ENCODE measurements around the gene EME2. TPM values are rescaled to one million over a fixed set of nuclear protein-coding genes. Genes with fewer than 3 reads are reported as not detected.

The EME2 gene
- polyA plus RNA-seq, 1 donor, result 5.7 TPM

DNA sequence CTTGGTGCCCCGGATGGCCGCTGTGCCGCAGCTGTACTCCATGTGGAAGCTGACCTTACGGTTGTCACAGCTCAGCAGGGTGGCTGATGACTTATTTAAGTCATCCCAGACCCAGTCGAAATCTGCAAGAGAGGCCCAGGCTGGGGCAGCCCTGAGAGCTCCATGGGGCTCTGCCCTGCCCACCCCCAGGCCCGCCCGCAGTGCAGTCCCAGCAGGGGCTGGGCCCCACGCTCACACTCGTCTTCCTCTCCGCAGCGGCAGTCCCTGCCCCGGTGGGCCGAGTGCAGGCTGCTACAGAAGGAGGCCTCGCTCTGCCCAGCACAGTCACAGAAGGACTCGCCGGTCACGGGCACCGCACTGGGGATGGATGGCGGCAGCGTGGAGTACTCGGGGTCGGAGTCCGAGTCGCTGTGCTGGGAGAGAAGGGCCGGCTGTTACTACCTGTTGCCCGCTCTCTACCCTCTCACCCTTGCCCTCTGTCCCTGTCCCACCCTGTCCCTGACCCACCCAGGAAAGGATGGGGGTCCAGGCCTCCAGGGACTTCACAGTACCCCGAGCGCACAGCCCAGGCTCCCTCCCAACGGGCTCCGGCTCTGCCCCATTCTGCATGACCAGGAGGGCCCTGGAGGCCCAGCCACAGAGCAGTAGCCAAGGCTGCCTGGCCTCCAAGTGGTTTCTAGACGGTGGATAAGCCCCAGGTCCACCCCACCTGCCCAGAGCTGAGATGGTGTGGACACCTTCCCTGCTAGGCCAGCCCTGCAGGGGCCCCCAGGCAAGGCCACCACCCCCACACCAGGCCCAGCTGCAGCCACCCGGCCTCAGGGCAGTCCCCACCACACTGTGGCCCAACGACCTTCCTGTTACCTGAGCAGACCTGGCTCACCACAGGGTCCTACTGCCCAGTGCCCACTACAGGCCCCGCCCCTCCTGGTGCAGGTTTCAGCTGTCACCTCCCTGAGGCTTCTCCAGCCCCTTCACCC is 5.9 kb downstream of the EME2 start:
- DNase-seq (ENCODE audit: low read depth), result no peak

DNA sequence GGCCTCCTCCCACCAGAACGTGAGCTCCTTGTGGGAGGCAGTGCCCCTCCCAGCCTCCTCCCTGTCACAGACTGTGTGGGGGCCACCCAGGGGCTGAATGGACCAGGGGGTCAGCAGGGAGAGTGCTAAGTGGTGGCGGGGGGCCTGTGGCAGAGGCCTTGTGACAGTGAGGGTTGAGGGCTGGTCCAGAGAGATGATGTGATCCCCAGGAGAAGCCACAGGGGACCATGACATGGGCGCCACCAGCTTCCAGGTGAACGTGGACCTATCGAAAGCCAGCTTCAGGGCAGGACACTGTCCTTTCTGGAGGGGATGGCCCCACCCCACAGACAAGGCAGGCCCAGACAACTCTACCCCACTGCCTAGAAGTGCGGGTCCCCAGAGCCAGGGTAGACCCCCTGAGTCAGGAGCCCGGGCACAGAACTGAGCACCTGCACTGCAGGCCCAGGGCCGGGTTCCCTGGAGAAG is 6.7 kb downstream of the EME2 start:
- DNase-seq (ENCODE audit: low read depth), result no peak

DNA sequence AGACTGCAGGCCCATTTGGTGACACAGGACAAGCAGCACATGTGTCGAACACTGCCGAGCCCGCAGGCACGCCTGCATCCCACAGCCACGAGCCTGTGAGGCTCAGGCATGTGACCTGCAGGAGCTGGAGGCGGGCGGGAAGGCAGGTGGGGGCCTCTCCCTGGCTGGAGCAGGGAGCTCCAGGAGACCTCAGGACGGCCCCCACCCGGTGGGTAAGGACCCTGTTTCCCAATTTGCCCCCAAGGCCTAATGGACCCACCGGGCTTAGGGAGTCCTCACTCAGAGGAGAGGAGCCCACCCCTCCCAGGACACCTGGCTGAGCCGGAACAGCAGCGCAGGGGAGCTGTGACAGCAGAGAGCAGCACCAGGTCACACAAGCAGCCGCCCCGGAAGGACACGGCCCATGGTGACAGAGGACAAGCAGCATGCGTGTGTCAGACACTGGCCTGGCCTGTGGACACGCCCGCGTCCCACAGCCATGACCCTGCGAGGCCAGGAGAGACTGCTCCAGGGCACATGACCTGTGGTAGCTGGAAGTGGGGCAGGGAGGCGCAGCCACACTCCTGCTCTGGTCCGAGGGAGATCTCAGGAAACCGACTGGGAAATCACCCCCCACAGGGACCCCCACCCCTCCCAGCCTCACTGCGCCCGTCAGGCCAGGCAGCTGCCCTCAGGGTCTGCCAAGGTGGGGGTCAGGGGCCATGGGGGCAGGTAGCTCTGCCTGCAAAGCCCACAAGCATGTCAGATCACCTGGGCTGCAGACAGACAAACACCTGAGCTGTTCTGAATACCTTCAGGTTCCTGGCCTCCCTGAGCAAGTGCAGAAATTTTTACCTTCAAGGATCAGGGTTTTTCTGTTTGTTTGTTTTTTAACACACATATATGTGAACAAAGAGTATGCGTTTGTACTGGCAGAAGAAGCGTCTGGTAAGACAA is 7.4 kb downstream of the EME2 start:
- DNase-seq (ENCODE audit: low read depth), result no peak

DNA sequence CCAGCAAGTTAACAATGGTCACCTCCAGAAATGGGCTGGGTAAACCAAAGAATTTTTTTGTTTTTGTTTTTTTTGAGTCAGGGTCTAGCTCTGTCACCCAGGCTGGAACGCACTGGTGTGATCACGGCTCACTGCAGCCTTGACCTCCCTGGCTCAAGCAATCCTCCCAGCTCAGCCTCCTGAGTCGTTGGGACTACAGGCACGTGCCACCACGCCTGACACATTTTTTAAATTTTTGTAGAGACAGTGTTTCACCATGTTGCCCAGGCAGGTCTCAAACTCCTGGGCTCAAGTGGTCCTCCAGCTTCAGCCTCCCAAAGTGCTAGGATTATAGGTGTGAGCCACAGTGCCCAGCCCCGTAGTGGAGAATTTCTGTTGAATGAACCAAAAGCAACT is 8.1 kb downstream of the EME2 start:
- DNase-seq (ENCODE audit: low read depth), result no peak

DNA sequence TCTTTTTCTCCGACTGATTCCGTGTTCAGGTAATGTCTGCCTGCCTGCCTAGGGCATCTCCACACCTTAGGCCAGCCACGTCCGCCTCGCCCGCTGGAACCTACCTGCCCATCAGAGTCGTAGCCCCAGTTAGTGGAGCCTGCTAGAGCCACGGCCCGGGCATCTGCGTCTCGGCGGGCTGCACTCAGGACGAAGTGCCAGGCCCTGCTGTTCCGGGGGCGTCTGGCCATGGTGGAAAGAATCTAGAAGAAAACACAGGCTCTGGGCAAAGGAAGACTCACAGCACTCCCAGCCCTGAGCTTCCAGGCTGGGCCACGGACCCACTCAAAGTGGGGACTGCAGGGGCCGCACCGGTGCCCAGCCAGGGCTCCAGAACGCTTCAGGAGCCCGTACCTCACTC is 8.6 kb downstream of the EME2 start:
- no peak for DNase-seq (ENCODE audit: low read depth)

DNA sequence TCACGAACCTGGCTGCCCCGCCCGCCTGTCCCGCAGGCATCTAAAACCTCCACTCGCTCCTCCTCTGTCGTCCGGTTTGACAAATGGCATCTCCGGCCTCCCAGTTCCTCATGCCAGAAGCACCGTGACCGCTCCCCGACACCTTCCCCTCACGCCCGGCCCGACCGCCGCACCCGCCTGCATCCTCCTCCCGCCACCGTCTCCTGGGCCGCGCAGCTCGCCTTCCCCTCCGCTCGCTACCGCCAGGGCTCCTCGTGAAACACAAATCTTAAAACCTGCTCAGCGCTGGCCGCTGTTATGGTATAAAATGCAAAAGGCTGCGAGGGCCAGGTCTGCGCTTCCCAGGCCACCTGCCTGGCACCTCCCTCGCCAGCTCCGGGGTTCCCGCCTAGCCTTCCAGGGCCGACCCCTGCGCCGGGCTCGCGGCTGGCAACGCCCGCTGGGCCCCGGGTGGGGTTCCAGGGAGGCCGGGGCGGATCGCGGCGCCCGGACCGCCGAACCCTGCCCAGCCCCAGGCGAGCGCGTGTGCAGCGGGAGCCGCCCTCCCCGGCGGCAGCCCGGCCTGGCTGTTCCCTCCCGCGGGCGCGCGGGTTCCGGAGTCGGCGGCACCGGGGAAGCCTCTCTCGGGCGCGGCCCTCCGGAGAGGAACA is 9.3 kb downstream of the EME2 start:
- no peak for DNase-seq (ENCODE audit: low read depth)

DNA sequence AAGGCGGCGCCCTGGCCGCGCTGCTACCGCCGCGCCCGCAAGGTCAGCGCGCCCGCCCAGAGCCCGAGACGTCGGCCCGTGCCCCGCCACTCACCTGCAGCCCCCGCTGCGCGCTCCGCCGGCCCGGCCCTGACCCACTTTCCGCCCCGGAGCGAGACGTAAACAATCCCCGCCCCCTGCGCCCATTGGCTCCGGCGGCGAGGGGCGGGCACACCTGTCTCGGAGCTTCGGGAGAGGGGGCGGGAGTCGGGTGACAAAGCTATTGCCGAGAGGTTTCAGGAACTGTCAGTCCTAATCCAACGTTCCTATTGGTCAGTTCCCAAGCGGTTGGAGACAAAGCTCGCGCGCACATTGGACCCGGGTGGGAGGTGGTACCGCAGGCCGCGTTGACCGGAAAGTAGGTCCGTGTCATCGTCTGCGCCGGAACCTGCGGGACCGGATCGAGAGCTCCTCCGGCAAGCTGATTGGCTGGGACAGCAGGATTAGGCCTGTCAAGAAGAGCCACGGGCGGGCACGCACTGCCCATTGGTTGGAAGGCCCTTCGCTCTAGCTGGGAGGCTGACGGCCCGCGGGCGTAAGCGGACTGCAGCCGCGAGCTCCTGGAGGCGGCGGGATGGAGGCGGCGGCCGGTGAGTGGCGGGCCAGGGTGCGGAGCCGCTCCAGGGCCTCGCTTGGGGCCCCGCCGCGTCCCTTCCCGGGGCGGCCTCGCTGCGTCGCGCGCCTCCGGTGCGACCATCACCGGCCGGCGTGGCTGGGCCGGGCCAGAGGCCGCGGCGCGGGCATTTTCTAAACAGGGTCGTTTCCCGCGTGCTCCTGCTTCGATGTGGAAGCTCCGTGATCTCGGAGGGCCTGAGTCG is 10.0 kb downstream of the EME2 start, which contains the start of the genes NUBP2 and SPSB3:
Gene NUBP2 (plus strand): TSS at position 553 of the 857 bp plus-strand sequence. CDS start 61 bp downstream, at position 614.
Gene SPSB3 (minus strand): TSS at position 164 of the 857 bp plus-strand sequence. CDS start 1,088 bp downstream, outside the sequence.
- DNase-seq (ENCODE audit: low read depth), result peak; percentile 100

DNA sequence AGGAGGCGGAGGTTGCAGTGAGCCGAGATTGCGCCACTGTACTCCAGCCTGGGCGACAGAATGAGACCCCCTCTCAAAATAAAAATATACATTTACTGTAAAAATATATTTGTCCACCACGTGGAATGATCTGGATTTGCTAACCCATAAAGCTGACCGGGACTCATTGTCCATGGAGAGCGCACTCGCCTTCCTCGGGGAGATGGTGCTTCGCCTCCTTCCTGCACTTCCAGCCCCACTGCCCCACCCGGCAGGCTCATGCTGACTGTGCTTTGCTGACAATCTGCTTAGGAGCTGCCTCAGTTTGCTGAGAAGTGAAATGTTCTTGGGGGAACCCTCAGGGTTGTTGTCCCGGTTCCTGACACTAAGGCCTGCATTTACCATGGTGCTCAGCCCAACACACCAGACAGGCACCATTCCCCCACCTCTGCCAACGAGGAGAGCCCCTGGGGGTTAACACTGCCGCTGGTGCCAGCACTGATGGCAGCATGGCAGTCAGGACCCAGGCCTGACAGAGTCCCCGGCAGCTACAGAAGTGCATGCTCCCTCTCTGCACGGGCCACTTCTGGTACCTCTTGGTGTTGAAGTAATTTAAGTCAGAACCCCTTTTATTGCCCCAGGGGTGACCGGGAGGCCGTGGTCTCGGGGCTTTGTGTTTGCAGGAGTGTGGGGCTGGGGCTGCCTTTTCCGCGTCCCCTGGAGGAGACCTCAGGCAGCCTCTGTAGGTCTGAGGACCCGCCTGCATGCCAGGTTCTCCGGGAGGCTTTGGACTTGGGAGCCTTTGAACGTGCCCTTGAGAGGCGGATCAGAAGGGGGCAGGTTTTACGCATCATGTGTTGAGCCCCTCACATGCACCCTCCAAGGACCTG is 12.6 kb downstream of the EME2 start:
- no peak for DNase-seq (ENCODE audit: low read depth)

DNA sequence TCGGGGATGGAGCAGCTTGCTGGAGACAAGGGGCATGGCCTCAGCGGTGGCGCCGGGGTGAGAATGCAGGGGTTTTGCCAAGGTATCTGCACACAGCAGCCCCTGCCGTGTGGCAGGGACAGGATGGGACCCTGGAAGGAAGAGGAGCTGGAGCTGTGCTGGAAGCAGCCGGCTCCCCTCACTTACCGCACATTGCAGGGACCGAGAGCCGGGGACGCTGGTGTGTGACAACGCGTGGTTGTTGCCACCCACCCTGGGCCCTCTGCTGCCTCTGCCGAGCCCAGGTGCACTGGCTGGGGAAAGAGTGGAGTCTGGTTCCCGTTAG is 13.2 kb downstream of the EME2 start:
- DNase-seq (ENCODE audit: low read depth), result no peak

DNA sequence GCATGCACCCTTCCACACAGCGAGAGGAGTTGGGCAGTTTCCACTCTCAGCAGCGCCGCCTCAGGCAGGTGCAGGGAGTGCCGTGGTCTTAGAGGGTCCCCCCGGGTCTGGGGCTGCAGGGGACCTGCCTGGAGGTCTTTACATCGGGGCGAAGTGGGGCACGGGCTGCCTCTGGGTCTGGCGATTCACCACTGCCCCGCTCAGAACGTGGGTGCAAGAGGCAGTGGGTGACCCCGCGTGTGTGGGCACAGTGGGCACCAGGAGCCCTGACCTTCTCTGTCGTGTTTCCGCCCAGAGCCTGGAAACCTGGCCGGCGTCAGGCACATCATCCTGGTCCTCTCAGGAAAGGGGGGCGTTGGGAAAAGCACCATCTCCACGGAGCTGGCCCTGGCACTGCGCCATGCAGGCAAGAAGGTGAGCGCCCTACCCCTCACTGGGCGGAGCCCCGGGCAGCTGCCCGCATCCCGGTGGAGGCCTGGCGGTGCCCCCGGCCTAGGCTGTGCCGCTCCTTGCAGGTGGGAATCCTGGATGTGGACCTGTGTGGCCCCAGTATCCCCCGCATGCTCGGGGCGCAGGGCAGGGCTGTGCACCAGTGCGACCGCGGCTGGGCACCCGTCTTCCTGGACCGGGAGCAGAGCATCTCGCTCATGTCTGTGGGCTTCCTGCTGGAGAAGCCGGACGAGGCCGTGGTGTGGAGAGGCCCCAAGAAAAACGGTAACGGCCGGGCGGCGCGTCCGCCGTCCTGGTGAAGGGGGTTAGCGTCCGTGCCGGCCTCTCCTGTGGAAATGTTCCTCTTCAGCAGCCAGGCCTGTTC is 13.8 kb downstream of the EME2 start:
- DNase-seq (ENCODE audit: low read depth), result no peak

DNA sequence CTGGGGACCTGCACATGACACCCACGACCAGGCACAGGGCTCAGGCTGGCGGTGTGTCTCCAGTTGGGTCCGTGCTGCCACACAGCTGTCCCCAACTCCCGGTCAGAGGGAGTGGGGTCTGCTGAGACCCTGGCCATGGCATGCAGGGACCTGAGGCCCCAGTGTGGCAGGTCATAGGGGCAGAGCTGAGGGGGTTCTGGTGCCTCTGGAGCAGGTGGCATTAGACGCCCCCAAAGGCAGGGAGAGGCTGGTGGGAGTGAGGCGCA is 14.4 kb downstream of the EME2 start:
- DNase-seq (ENCODE audit: low read depth), result no peak

DNA sequence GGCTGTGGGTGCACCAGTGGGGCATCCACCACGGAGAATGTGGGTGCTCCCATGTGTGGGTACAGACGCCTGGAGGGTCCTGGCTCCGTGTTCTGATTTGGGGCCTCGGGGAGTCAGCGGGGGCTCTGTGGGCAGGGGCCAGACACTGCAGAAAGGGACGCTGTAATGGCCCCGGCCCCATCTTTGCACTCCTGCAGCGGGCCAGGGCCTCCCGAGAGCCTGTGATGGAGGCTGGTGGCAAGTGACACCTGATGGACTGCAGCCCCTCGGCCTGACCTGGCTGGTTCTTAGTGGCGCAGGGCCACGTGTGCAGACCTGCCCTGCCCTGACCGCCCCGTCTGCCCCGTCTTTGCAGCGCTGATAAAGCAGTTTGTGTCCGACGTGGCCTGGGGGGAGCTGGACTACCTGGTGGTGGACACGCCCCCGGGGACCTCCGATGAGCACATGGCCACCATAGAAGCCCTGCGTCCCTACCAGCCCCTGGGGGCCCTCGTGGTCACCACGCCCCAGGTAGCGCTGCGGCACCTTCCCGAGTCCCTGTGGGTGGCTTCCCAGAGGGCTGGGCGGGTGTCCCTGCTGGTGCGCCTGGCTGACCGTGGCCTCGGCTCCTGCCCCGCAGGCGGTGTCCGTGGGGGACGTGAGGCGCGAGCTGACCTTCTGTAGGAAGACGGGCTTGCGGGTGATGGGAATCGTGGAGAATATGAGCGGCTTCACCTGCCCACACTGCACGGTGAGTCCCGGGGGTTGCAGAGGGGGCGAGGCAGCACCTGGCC is 14.9 kb downstream of the EME2 start:
- no peak for DNase-seq (ENCODE audit: low read depth)

DNA sequence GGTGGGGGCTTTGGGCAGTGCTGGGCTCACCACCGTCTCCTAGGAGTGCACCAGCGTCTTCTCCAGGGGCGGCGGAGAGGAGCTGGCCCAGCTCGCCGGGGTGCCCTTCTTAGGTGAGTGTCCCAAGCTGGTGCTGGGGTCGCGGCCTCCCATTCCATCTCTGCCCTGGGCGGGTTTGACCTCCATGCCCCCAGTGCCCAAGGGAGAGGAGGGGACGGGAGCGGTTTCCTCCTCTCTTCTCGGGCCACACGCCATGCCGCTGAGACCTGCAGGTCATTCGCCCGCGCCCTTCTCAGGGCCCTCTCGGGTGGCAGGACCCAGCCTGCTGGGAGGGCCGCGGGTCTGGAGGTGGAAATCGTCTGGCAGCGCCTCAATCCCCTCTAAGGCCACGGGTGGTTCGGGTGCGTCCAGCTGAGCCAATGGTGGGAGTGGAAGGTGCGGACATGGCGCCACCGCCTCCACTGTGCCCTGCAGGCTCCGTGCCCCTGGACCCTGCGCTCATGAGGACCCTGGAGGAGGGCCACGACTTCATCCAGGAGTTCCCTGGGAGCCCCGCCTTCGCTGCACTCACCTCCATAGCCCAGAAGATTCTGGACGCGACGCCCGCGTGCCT is 15.6 kb downstream of the EME2 start:
- no peak for DNase-seq (ENCODE audit: low read depth)

DNA sequence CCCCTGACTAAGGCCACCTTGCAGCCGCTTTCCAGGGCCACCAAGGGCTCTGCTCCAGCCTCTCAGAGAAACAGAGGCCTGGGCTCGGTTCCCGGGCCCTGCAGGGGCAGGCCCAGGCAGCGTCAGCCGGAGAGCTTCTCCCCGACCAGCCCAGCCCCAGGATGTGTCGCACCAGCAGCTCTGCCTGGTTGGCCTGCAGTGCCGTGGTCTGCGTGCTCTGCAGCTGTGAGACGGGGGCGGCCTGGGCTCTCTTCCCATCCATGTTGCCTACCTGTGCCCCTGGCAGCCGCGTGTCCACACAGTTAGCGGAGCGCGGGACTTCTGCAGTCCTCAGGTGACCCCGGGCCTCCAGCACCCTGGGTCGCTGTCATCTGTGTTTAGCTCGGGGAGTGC is 16.1 kb downstream of the EME2 start:
- DNase-seq (ENCODE audit: low read depth), result no peak

DNA sequence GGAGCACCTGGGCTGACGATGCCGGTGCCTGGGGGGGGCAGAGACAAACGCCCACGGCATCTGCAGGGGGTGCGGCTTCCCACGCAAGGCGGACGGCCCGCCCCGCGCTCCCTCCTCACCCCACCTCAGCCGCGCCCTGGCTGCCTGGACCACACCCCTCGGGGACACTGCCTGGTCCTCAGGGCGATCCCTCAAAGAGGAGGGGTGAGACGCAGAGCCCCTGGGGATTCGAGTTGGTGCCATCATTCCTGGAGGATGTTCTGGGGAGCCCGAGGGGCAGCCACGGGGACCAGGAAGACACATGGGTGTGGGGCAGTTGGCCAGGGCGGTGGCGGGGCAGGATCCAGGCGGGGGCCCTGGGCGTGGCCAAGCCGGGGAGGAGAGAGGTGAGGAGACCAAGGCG is 17.0 kb downstream of the EME2 start:
- DNase-seq (ENCODE audit: low read depth), result no peak

DNA sequence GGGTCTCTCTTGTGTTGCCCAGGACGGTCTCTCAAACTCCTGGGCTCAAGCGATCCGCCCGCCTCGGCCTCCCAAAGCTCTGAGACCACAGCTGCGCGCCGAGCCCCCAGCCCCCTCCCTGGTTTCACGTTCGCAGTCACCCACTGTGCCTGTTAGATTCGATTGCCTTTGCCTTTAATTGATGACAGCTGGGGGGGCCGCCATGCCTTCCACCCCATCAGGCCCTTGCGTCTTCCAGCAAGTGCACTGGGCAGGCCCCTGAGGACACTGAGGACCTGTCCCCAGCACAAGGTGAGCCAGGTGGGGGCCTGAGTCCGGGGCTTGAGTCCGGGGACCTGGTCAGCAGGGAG is 17.6 kb downstream of the EME2 start:
- DNase-seq (ENCODE audit: low read depth), result no peak

DNA sequence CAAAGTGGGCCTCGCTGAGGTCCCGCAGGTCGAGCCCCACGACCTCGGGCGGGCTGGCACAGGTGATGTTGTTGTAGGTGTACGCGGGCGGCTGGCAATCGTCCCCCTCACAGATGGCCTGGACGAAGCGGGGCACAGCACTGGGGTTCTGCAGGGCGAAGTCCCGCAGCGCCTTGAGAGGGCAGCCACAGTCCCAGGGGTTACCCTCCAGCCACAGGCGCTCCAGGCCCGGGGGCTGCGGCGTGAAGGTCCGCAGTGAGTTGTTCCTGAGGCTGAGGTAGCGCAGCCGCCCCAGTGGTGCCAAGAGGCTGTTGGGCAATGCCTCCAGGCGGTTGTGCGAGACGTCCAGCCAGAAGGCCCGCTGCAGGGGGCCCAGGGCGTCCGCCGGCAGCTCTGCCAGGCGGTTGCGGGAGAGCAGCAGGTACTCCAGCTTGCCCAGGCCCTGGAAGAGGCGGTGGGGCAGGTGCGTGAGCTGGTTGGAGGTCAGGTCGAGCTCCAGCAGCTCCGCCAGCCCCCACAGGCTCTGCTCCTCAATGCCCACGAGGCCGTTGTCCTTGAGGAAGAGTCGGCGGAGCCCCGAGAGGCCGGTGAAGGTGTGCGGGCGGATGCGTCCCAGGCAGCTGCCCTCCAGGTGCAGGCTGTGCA is 18.1 kb downstream of the EME2 start:
- DNase-seq (ENCODE audit: low read depth), result no peak

Data from forelimb muscle (tissue), 1 donor.